NCI-H748 (cell line): Measurements from ENCODE around the gene TJP3.
A peak's percentile ranks its signal among the peaks of the same experiment; 100 is the strongest.

ENCODE experiments used
- DNase-seq: peaks from one replicate; lab custom pipeline; 2025; ENCODE audit not compliant: unreplicated experiment; lab: John Stamatoyannopoulos, UW

Gene TJP3

DNA sequence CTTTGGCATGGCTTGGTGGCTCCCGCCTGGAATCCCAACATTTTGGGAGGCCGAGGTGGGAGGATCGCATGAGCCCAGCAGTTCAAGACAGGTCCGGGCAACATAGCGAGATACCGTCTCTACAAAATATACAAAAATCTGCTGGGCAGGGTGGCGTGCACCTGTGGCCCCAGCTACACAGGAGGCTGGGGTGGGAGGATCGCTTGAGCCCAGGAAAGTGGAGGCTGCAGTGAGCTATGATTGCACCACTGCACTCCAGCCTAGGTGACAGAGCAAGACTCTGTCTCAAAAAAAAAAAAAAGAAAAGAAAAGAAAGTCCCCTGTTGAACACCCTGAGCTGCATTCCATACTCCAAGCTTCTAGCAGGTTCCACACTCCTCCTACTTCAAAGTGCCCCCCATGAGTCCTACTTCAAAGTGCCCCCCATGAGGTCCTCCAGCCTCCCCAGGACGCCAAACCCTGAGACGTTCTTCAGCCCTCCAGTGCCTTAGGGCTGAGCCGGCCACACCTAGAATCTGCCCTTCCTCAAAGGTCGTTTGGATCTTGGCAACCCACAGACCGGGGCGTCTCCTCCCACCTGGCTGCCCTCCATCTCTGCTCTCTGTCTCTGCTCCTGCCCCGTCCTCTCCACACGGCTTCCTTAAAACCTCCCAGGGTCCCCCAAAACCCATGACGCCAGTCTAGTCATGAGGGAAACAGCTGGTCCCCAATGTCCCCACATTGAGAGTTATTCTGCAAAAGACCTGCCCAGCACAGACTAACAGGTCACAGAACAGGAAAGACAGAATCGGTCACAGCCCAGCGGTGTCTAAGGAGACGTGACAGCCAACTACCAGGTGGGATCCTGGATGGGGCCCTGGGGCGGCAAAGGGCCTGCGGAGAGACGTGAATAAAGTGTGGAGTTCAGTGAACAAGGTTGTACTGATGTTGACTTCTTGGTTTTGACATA, 4.8 kb downstream of the TJP3 start:
- DNase-seq: no peak

DNA sequence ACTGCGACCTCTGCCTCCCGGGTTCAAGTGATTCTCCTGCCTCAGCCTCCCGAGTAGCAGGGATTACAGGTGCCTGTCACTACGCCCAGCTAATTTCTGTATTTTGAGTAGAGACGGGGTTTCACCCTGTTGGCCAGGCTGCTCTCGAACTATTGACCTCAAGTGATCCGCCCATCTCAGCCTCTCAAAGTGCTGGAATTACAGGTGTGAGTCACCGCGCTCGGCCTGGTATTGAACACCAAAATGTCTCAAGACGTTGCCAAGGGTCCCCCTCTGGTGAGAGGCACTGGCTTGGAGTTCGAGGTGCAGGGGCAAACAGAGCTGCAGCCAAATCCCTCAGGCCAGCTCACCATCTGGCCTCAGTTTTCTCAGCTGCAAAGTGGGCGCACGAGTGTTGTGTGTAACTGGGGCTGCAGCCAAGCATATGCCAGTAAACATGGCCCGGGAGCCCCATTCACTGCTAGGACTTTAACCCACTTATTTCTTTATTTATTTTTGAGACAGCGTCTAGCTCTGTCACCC, 8.0 kb downstream of the TJP3 start:
- DNase-seq: no peak

DNA sequence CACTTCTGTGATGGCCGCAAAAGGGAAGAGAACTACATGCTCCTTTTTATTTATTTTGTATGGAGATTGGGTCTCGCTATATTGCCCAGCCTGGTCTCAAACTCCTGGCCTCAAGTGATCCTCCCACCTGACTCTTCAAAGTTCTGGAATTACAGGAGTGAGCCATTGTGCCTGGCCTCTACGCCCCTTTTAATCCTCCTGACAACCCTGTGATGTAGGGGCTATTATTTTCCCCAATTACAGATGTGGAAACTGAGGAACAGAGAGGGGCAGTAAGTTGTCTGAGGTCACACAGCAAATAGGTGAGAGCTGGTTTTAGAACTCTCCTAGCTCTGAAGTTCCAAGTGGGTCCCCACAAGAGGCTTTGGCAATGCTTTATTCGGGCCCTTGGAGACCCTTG, 11.7 kb downstream of the TJP3 start:
- no peak for DNase-seq

DNA sequence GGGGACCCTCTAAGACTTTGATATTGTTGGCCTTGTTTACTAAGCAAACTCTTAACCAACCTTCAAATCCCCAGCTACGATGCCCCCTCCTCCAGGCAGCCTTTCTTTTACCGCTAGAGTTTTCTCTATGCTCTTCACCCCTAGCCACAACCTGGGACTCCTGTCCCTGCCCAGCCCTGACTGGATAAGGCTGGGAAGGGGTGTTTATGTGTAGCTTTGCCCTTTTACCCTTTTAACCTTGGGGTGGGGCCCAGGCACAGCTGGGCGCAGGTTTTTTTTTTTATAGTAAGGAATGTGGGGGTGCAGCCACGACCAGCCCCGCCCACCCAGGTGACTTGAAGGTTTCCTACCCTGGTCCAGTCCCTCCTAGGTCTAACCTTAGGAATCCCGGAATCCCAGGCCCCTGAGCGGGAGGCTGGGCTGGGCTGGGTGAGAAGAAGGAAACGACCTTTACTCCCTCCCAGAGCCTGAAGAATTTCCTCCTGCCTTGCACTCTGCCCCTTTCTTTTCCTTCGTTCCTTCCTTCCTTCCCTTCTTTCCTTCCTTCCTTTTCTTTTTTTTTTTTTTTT, 12.2 kb downstream of the TJP3 start:
- DNase-seq: no peak

DNA sequence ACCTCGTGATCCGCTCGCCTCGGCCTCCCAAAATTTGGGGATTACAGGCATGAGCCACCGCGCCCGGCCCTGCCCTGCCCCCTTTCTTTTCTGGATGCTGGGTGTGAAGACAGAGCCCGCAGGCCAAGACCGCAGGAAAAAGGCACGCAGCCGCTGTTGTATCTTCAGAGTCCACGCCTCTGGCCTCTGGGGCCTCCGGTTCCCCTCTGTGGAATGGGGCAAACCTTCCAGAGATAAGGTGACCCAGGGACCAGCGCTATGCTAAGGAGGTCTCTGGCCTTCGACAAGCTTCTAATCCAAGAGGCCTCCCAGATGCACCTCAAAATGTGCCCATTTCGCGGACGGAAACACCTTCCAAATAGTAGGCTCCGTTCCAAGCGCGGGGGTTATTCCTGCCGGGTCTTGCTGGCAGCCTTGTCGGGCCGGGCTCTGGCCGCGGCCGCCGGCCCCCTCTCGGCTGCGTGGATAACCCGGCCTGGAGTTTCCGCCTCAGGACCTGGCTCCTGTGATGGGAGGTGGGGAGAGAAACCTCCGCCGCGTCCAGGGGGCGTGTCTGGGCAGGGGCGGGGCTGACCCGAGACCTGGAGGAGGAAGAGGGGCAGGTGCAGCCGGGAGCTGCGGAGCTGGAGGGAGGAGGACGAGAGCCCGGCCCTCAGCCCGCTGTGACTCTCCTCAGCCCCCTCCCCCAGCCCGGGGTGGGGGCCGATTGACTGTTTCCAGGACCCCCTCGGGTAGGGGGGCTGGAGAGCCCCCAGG, 13.1 kb downstream of the TJP3 start:
- peak; percentile 90 for DNase-seq

DNA sequence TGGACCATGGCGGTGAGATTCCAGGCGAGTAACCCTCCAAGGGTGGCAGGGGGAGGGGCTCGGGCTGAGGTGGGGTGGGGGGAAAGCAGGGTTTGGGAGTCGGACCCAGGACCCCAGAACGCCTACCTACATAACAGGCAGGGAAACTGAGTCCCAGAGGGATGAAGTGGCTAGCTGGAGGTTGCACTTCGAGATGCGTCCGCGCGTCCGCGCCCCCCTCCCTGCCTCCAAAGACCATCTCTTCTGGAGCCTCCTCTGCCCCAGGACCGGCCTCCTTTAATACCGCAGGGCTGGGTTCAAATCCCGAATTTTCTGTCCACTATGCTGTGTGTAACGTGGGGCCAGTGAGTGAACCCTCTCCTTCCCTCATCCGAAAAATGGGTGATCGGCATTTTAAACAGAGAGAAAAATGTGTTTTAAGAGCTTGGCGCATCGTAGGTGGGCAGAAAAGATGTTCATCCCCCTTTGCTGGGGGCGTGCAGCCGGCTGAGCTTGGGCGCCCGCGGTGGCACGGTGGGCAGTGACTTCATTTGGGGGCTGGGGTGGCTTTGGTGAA, 13.8 kb downstream of the TJP3 start:
- no peak for DNase-seq

DNA sequence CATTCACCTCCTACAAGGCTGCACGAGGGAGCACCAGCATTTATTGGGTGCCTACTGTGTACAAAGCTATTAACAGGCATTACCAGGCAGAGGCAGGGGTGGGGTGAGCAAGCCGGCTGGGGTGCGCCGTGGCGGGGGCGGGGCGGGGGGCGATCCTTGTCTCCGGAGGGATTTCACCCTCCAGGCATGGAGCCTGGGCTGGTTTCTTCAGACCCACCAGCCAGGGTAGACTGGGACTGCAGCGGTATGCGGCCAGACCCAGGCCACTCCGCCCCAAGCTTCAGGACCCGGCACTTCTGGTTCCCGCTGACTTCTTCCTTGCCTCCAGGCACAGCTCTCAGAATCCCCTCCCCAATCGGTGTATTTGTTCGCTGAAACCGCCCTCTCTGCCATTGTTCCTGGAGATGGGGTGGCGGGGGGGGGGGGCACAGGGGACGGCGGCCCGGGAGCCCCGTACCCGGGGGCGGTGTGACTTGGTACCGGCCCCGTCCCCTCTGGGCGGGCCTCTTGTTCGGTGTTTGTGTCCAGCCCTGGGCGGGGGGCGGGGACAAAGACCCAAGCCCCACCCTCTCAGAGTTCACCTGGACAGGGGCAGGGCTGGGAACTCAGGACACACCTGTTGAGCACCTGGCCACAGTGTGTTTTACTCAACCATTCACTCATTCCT, 14.4 kb downstream of the TJP3 start:
- DNase-seq: peak; percentile 55

DNA sequence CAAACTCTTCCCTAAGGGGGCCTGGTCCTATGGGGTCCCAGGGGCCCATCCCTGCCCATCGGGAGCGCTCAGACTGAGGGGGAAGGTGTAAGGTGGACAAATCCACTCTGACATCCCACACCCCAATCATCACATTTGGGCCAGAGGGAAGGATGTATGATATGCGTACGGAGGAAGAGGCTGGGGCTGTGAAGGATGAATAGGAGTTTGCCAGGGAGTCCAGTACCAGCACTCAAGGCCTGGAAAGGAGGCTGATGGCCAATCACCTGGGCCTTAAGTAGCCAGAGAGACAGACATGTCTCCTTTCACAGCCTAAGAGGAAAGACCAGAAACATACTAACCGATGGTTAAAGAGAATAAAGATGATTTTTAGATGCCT, 14.9 kb downstream of the TJP3 start:
- no peak for DNase-seq

DNA sequence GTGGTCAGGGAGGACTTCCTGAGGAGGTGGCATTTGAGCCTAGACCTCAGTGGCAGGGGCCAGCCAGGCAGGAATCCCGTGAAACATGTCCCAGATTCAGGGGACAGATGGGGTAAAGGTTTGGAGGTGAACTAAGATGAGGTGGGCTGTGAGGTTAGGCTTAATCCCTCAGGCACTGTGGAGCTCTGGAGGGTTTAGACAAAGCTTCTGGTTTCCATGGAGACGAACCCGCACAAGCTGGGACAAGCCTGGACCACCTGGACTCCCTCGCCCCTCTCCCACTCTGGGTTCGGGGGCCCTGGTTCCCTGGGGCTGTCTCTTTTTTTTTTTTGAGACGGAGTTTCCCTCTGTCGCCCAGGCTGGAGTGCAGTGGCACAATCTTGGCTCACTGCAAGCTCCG, 15.7 kb downstream of the TJP3 start:
- DNase-seq: peak; percentile 35

DNA sequence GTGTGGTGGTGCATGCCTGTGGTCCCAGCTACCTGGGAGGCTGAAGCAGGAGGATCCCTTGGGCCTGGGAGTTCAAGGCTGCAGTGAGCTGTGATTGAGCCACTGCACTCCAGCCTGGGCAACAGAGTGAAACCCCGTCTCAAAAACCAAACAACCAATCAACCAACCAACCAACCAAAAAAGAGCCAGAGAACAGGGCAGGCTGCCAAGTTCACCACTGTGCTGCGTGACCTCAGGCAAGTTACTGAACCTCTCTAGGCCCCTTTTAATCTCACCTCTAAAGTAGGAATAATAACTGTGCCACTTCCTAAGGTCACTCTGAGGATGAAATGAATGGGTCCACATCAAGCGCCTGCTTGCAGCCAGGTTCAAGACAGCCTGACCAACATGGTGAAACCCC, 16.9 kb downstream of the TJP3 start:
- no peak for DNase-seq

DNA sequence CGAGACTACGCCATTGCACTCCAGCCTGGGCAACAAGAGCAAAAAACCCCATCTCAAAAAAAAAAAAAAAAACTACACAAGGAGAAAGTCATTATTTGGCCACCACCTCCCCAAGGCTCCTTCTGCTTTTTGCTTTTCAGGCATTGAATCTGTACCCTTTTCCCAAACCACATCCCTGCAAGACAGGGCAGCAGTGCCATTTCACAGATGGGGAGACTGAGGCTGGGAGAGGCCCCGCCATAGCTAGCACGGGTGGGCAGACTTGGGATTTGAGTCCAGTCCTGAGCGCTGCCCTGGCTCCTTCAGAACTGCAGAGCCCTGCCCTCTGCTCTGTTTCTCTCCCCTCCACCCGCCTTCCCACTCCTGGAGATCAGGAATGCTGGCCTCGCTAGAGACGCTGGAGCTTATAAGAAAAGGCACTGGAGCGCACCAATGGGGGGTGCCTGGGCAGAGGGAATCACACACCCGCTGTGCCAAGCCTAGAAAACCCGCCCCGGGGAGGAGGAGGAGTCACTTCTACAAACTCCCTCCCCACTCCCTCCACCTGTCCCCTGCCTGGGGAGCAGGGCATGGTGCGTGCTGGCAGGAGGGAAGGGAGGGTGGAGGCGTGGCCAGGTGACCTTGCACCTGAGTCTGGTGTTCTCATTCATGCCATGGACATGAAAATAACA, 17.6 kb downstream of the TJP3 start:
- peak; percentile 53 for DNase-seq

DNA sequence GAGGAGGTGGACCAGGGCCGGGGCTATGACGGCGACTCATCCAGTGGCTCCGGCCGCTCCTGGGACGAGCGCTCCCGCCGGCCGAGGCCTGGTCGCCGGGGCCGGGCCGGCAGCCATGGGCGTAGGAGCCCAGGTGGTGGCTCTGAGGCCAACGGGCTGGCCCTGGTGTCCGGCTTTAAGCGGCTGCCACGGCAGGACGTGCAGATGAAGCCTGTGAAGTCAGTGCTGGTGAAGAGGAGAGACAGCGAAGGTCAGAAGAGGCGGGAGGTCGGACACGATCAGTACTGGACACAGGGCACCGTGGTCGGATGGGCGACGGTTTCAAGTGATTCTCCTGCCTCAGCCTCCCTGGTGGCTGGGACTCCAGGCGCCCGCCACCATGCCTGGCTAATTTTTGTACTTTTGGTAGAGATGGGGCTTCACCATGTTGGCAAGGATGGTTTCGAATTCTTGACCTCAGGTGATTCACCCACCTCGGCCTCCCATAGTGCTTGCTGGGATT, 22.3 kb downstream of the TJP3 start:
- no peak for DNase-seq

DNA sequence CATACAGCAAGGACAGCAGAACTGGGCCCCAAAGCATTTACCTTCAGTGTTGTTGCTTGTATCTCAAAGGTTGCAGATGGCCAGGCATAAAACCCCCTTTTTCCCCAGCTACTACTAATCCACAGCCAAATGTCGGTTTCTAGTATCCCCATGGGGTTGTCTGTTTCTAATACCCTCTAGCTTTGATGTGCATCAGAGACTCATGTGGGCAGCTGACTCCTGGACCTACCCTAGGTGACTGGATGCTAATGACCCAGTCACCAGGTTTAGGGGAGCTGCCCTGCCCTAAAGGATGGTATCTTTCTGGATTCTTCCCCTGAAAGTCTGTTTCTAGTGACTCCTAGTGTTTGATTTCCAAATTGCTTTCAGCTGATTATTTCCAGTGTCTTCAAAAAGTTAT, 23.9 kb downstream of the TJP3 start:
- DNase-seq: no peak

DNA sequence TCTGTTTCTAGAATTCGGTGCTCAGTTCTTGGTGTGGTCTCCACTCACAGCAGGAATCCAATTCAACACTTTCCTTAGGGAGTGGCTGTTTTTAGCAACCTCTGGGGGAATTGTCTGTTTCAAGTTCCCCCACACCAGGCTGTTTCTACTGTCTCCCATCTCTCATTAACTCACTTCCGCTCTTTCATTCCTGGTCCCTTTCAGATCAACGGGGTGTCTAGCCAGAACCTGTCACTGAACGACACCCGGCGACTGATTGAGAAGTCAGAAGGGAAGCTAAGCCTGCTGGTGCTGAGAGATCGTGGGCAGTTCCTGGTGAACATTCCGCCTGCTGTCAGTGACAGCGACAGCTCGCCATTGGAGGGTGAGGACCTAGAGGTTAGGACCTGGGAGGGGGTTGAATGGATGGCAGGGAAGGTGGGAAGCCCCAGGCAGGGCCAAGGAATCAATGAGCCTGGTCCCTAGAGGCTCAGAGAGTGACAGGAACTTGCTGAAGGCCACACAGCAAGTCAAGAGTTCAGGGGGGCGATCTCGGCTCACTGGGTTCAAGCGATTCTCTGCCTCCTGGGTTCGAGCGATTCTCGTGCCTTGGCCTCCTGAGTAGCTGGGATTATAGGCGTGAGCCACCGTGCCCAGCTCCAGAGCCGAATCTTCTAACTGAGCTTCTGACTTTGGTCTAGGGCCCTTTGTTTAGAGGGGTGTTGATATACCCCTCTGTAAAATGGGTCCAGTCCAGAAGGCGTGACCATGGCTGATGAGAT, 25.5 kb downstream of the TJP3 start:
- no peak for DNase-seq

DNA sequence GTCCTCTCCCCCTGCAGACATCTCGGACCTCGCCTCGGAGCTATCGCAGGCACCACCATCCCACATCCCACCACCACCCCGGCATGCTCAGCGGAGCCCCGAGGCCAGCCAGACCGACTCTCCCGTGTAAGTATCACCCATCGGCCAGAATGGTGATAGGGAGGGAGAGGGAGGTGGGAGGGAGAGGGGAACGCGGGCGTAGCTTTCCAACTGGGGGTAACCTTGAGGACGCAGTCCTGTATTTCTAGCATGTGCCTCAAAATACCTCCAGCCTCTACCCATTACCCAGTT, 26.1 kb downstream of the TJP3 start:
- no peak for DNase-seq

DNA sequence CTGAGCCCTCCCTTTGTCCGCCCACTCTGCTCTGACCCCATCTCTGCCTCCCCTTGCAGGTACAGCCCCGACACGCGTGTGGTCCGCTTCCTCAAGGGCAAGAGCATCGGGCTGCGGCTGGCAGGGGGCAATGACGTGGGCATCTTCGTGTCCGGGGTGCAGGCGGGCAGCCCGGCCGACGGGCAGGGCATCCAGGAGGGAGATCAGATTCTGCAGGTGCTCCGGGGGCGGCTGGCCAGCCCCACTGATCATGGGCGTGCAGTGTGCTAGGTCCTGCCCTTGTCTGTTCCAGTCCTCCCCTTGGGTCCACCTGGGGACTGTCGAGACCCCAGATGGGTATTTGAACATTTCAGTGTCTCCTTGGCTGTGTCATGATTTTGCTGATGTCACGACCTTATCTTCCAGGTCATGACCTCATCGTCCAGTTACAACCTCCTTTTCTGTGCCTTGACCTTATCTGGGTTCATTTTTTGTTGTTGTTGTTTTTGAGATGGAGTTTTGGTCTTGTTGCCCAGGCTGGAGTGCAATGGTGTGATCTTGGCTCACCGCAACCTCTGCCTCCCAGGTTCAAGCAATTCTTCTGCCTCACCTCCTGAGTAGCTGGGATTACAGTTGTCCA, 28.0 kb downstream of the TJP3 start:
- no peak for DNase-seq

DNA sequence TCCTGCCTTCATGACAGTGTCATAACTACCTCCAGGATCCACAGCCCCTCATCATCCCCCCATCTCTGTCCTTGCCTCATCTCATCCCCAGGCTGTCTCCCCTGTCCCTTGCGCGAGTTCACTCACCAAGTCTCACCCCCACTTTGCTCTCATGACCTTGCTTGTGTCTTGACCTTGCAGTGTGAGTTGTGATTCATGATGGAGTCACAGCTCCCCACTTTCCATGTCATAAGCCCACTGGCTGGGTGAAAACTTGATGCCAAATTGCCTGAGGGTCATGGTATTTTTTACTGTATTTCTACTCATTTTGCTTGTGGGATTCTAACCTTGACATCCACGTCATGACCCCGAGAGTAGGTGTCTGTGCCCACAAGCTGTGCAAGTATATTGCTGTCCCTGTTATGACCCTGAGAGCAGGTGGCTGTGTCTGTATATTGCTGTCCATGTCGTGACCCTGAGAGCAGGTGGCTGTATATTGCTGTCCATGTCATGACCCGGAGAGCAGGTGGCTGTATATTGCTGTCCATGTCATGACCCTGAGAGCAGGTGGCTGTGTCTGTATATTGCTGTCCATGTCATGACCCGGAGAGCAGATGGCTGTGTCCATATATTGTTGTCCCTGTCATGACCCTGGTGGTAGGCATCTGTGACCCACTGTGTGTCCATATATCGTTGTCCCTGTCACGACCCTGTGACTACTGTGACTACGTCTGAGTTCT, 29.5 kb downstream of the TJP3 start:
- no peak for DNase-seq

DNA sequence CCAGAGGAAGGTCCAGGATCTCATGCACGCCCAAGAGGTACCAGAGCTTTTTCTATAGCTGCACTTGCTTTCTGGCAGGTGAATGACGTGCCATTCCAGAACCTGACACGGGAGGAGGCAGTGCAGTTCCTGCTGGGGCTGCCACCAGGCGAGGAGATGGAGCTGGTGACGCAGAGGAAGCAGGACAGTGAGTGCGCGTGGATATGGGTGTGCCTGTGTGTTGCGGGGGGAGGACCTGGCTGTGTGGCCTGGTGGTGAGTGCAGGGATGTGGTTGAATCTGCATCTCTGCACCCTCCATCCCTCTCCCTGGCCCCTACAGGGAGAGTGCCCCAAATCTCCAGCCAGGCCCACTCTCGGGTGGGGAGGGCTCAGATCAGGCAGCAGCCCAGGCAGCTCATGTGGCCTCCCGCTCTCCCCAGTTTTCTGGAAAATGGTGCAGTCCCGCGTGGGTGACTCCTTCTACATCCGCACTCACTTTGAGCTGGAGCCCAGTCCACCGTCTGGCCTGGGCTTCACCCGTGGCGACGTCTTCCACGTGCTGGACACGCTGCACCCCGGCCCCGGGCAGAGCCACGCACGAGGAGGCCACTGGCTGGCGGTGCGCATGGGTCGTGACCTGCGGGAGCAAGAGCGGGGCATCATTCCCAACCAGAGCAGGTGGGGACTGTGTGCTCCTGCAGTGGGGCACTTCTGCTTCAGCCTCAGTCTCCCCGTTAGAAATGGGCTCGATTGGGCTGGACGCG, 30.5 kb downstream of the TJP3 start:
- no peak for DNase-seq
